Fibroblast of lung (primary cell): ENCODE measurements around the gene CRTC1.

Experiments used
- CTCF ChIP-seq, 2 donors: IDR thresholded peaks in 1 of 2; conservative IDR thresholded peaks in 1 of 2; 1 replicate in 1 of 2; 2 replicates in 1 of 2; pipeline ENCODE4 v1.5.1; 2011 to 2012; ENCODE audit warnings: low read length in 2 of 2, control low read depth in 1 of 2, inconsistent platforms in 1 of 2, low read depth in 1 of 2, mild to moderate bottlenecking in 1 of 2
- EZH2 ChIP-seq: IDR thresholded peaks from 2 replicates; pipeline ENCODE4 v1.5.1; 2012; ENCODE audit warnings: low read length, control low read depth, mild to moderate bottlenecking; ENCODE audit errors: missing control alignments

DNA sequence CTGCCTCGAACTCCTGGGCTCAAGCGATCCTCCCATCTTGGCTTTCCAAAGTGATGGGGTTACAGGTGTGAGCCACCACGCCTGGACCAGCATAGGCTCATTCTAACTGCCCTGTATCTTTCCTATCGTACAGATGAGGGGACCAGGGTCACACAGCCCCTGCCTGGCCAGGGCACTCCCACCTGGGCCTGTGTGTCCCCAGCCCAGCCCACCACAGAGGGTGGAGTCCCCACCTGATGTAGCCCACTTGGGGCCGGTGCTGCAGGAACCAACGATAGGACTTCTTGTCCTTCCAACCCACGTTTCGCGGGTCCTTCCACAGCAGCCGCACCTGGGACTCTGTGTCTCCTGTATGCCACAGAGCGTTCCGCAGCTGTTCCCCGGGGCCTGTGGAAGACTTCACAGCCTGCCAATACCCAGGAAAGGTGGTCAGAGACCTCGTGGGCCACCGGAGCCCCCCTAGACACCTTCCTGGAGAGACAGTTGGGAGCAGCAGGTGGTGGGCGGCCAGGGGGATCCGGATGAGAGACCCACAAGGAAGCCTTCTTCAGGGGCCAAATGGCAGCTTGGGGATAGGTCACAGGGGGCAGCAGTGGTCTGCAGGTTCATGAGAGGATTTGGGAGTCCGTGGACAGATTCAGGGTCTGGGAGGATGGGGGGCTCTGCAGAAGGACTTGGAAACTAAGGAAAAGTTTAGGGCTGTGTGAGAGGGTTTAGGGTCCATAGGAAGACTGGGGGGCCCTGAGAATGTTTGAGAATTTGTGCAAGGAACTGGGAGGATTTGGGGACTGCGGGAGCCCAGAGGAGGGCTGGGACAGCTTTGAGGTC, 100.7 kb downstream of the CRTC1 start:
- TF ChIP-seq CTCF (conservative IDR thresholded peaks at IDR 0.05 in 1 of 2, IDR thresholded peaks at IDR 0.05 in 1 of 2; ENCODE audit: low read depth in 1 of 2, low read length in 2 of 2) = no peak
- no peak for TF ChIP-seq EZH2
